Left renal cortex interstitium (tissue), 4 donors: ENCODE results near the gene ATG9A. TPM values are rescaled to one million over a fixed set of nuclear protein-coding genes. Genes with fewer than 3 reads are reported as not detected.
"Not testable (repeated sequence)": the region's sequence is repeated elsewhere in the genome, so short reads cannot be mapped to it uniquely, and the experiment has no call there.

Experiments used
- DNase-seq, 4 donors: peaks; one replicate each; pipeline ENCODE4 v3.0.0-alpha.2; 2013; ENCODE audit warnings: low read depth in 4 of 4, low spot score in 2 of 4, missing footprints in 1 of 4
- polyA plus RNA-seq, 4 donors: library from polyadenylated mRNA; unstranded; fragments of 120-200 nt; gene quantifications; one replicate each; pipeline ENCODE4 v1.2.1, GENCODE V29; 2013; ENCODE audit not compliant: insufficient read length in 4 of 4

The ATG9A gene
- polyA plus RNA-seq, 4 donors: 39.7 to 46.4 (median 42.8) TPM

DNA sequence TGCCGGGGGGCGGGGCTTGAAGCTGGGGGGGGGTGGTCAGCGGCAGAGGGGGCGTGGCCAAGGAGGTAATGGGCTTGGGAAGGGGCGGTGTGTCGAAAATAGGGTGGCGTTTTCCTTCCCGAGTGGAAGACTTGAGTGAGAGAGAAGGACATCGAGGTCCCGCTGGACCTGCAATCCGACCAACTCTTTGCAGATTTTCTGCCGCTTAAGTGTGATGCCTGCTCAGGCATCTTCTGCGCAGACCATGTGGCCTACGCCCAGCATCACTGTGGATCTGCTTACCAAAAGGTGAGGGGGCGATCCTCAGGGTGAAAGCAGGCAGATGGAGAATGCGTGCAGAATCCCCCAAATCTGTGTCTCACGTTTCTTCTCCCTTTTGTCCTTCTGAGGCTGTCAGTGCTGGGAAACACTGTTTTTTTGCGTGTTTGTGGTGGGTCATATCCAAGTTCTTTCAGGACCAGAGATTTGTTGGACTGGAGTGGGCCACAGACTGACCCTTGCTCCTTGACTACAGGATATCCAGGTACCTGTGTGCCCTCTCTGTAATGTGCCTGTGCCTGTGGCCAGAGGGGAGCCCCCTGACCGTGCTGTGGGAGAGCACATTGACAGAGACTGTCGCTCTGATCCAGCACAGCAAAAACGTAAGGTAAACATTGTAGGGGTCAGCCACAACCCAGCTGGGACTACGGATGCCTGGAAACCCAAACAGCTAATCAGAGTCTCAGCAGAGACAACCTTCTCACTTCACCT lies 22.1 kb downstream of the ATG9A start:
- peak in 1 of 4 donors; percentile 50 for DNase-seq

DNA sequence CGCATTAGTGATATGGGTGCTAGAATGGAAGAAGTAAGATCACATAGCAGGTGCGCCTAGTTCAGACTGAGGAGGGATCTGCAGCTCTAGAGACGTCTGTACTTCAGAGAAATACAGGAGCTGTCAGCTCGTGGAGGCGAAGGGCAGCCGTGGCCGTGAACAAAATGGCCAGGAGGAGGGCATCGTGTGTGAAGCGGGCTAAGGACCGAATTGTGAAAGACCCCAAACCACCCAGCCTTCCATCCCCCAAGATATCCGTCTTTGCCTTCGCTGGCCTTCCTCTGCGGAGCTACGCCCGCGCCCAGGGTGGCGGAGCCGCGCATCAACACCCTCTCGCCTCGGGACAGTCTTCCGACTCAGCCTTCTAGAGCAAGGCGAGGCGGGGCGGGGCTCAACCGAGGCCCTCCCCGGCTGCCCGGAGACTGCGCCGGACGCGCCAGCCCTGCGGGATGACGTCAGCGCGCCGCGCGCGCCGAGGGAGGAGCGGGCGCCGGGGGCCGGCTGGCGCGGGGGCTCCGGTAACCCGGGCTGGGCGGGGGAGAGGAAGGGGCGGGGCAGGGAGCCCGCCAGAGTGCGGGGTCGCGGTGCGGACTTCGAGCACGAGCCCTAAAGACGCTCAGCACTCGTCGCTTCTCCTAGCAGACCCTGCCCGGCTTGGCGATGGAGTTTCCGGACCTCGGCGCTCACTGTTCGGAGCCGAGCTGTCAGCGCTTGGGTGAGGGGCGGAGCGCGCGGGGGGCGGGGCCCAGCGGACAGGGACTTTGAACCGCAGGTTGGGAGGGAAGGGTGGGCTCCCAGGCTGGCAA lies 22.9 kb downstream of the ATG9A start, which contains the start of gene ZFAND2B:
TSS of gene ZFAND2B (plus strand) at position 455 of the 806 bp plus-strand sequence. CDS start at position 661, 206 bp downstream.
- DNase-seq: peak; percentile 86 to 93 (median 90)

DNA sequence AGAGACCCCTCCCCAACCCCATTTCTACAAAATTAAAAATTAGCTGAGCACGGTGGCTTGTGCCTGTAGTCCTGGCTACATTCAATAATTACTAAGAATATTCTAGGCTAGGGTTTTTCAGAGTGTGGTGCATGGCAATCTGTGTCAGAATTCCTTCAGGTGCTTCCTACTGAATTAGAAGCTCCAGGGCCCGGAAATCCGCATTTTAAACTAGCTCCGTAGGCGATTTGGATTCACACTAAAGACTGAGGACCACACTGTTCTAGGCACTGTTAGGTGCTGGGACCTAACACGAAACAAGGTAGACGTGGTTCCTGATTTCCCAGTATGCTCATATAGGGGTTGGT lies 23.5 kb downstream of the ATG9A start:
- no peak for DNase-seq

DNA sequence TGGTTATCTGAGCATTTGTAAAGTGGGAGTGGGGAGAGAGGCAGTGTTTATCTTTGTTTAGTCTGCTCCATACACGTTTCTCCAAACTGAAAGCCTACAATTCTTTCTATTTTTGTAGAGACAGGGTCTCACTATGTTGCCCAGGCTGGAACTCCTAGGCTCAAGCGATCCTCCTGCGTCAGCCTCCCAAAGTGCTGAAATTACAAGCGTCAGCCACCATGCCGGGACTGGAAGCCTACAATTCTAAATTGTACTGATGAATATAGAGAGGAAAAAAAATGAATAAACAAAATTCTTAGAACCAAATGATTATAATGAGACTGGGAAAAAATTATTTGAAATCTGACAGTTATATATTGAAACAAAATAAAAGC lies 24.3 kb downstream of the ATG9A start:
- no peak for DNase-seq

DNA sequence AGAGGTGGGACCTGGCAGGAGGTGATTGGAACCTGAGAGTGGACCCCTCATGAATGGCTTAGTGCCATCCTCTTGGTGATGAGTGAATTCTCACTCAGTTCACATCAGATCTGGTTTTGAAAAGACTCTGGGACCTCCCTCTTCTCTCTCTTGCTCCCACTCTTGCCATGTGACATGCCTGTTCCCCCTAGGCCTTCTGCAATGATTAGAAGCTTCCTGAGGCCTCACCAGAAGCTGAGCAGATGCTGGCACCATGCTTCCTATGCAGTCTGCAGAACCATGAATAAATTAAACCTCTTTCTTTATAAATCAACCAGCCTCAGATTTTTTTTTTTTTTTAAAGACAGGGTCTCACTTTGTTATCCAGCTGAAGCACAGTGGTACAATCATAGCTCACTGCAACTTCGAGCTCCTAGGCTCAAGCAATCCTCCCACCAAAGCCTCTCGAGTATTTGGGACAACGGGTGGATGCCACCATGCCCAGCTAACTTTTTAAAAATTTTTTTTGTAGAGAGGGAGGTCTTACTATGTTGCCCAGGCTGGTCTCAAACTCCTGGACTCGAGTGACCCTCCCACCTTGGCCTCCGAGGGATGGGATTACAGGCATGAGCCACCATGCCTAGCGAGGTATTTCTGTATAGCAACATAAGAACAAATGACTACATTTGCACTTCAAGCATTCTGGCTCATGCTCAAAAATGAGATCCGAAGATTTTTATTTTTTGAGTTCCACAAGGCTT lies 24.8 kb downstream of the ATG9A start:
- DNase-seq: no peak

DNA sequence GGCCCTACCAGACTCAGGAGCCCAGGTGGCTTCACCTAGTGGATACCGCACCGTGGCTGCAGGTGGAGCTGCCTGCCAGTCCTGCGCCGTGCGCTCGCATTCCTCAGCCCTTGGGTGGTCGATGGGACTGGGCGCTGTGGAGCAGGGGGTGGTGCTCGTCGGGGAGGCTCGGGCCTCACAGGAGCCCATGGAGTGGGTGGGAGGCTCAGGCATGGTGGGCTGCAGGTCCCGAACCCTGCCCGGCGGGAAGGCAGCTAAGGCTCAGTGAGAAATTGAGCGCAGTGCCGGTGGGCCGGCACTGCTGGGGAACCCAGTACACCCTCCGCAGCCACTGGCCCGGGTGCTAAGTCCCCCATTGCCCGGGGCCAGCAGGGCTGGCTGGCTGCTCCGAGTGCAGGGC lies 28.1 kb downstream of the ATG9A start:
- not testable (repeated sequence) for DNase-seq

DNA sequence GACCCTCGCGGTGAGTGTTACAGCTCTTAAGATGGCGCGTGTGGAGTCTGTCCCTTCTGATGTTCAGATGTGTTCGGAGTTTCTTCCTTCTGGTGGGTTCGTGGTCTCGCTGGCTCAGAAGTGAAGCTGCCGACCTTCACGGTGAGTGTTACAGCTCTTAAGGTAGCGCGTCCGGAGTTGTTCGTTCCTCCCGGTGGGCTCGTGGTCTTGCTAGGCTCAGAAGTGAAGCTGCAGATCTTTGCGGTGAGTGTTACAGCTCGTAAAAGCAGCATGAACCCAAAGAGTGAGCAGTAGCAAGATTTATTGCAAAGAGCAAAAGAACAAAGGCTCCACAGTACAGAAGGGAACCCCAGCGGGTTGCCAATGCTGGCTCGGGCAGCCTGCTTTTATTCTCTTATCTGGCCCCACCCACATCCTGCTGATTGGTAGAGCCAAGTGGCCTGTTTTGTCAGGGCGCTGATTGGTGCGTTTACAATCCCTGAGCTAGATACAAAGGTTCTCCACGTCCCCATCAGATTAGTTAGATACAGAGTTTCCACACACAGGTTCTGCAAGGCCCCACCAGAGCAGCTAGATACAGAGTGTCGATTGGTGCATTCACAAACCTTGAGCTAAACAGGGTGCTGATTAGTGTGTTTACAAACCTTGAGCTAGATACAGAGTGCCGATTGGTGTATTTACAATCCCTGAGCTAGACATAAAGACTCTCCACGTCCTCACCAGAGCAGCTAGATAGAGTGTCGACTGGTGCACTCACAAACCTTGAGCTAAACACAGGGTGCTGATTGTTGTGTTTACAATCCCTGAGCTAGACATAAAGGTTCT lies 28.7 kb downstream of the ATG9A start:
- DNase-seq: not testable (repeated sequence)

DNA sequence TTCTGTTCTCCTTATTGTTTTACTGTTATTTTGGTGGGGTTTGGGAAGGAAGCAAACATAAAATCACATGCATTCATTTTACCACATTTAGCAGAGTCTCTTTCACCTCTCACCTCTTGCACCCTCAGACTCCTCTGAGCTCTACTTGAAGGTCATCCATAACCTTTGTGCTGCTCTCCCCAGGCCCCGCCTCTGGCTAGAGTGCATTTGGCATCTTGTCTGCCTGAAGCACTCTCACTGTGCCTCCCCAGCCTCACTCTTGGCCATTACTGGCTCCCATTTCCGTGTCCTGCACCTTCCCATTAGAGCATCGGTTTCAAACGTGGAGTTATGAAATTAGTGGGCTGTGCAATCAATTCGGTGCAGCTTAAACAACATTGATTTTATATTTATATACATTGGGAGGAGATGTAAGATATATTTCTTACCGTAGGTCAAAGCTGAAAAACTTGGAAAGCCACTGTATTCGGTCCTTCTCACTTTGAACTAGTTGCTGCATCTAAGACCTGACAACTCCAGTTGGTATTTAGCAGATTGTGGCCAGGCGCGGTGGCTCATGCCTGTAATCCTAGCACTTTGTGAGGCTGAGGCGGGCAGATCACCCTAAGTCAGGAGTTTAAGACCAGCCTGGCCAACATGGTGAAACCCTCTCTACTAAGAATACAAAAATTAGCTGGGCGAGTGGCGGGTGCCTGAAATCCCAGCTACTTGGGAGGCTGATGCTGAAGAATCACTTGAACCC lies 29.8 kb downstream of the ATG9A start:
- DNase-seq: no peak

DNA sequence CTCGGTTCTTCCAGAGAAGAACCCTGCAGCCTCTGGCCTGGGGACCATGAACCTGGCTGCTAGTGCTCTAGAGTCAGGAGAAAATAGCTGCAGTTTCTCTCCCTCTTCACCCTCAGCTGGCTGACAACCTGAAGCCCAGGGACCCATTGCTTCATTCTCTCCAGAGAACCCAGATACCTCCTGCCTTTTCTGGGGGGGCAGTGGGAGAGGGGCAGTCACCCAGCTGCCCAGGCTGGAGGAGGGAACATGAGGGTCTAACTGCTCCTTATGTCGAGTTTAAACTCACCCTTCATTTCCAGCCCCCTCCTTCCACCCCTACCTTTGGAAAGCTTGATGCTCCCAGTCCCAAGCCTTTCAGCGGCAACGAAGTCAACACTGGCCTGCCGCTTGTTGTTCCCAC lies 30.5 kb downstream of the ATG9A start:
- DNase-seq: no peak

DNA sequence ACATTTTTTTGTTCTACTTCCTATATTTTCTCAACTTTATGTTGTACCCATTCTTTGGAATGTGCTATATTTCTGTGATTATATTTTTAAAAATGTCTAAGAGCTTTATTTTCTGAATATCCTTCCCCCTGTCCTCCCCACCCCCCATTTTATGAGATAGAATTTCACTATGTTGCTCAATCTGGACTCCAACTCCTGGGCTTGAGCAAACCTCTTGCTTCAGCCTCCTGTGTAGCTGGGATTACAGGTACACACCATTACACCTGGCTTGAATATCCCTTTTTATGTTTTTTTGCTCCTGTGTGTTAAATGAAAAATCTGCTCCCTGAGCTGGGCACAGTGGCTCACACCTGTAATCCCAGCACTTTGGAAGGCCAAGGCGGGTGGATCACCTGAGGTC lies 32.0 kb downstream of the ATG9A start:
- no peak for DNase-seq

DNA sequence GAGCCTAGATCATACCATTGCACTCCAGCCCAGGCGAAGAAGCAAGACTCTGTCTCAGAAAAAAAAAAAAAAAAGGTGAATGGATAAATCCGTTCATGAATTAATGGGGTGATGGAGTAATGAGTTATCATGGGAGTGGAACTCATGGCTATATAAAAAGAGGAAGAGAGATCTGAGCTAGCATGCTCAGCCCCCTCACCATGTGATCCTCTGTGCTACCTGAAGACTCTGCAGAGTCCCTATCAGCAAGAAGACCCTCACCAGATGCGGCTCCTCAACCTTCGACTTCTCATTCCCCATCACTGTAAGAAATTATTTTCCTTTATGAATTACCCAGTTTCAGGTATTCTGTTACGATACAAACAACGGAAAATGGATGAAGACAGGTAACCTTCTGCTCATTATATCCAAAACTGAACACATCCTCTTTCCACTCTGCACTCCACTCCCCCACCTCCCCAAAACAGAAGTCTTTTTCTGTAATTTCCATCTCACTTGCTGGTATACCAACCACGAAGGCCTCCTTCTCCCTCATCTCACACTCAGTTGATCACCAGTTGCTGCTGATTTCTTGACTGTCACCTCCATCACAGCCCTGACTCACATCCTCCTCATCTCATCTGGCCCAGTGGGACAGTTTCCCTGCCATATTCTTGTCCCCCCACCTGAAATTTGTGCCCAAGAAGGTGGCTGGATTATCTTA lies 42.5 kb downstream of the ATG9A start:
- DNase-seq: no peak

DNA sequence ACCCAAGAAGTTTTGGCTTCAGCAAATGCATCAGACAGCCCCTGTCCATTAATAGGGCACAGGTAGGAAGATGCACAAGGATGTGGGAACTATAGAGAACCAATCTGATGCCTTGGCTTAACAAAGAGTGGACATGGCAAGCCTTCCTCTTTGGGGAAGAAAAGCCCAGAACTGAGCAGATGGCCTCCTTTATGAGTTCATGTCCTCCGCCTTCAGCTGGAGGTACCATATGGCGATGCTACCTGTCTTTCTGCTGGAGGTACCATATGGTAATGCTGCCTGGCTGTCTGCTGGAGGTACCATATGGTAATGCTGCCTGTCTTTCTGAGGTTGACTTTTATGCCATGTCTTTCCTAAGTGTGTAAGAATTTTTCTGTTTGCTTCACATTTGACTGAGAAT lies 45.3 kb downstream of the ATG9A start:
- DNase-seq: no peak

DNA sequence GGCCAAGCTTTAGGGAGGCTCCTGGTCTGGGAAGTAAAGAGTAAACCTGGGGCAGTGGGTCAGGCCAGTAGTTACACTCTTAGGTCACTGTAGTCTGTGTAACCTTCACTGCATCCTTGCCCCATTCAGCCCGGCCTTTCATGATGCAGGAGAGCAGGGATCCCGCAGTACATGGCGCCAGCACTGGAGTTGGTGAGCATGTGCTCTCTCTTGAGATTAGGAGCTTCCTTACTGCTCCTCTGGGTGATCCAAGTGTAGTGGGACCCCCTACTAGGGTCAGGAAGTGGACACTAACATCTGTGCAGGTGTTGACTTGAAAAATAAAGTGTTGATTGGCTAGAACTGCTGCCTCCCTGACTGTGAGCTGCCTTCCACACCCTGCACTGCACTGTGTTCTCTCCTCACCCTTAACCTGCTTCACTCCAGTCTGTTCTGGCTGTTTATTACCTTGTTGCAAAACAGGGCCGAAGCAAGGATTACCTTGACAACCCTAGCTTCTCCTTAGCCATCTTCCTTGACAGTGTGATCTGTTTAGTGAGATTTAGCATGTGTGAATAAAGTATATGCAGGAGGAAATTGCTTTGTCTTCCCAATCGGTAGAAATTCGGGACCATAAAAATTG lies 46.2 kb downstream of the ATG9A start:
- DNase-seq: no peak

DNA sequence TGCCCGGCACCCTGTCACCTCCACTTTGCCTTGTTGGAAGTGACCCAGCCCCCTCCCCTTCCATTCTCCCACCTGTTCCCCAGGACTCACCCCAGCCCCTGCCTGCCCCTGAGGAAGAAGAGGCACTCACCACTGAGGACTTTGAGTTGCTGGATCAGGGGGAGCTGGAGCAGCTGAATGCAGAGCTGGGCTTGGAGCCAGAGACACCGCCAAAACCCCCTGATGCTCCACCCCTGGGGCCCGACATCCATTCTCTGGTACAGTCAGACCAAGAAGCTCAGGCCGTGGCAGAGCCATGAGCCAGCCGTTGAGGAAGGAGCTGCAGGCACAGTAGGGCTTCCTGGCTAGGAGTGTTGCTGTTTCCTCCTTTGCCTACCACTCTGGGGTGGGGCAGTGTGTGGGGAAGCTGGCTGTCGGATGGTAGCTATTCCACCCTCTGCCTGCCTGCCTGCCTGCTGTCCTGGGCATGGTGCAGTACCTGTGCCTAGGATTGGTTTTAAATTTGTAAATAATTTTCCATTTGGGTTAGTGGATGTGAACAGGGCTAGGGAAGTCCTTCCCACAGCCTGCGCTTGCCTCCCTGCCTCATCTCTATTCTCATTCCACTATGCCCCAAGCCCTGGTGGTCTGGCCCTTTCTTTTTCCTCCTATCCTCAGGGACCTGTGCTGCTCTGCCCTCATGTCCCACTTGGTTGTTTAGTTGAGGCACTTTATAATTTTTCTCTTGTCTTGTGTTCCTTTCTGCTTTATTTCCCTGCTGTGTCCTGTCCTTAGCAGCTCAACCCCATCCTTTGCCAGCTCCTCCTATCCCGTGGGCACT lies 46.9 kb downstream of the ATG9A start:
- no peak for DNase-seq

DNA sequence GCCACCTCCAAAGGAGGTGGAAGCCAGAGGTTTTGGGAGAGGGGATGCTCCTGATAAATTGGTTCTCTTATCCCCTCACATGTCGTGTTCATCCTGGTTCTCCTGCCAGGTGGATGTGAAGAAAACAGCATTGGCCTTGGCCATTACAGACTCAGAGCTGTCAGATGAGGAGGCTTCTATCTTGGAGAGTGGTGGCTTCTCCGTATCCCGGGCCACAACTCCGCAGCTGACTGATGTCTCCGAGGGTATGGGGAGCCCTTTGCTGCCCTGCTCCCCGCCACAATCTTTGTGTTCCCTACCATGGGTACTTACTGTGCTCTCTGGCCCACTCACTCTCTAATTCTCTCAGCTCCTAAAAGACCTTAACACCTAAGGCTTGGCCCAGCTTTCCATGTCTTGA lies 47.9 kb downstream of the ATG9A start:
- DNase-seq: no peak

DNA sequence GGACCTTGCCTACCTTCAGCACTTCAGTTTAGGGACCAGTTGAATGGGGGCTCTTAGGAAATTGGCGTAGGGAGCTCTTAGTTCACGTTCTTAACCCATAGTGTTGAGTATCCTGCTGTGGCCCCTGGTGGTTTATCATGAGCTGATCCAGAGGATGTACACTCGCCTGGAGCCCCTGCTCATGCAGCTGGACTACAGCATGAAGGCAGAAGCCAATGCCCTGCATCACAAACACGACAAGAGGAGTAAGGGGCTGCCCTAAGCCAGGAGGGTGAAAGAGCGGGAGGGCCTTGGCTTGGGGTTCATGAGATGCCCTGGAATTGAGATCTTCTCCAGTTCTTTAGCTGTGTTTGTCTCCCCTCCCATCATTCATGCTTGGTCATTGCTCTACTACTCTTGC lies 48.5 kb downstream of the ATG9A start:
- no peak for DNase-seq

DNA sequence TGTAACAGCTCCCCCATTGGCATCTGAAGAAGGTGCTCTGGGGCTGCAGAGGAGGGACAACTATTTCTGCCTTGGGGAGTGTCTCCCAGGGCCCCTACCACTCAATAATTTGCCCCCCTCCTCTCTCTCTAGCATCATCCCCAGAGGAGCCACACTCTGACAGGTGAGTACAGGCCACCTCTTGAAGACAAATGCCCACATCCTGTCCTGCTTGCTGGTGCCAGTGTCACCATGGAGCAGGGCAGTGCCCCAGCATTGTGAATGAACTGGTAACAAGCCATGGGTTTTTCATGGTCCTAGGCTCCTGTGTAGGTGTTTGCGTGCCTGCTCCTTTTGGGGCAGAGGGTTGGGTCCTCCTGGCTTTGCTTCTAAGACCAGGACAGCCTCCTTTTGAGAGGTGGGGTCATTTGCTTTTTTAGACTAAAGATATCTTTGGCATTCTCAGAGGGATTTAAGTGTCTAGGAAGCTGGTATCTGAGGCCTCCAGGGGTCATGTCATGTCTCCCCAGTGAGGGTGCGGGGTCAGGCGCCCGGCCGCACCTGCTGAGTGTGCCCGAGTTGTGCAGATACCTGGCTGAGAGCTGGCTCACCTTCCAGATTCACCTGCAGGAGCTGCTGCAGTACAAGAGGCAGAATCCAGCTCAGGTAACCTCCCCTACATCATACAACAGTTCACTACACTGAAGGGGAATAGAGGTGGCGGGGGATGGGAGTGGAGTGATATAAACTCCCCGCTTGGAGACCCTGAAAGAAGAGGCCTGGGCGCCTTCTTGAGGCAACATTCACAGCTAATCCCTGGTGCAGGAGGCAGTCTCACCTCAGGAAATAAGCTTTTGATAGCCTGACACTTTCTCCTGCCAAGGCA lies 49.6 kb downstream of the ATG9A start:
- no peak for DNase-seq
